ENCODE results near the gene ARID1B.

ARID1B gene

GRCh38 chr6:156832231-156832647 lies 55.1 kb downstream of the ARID1B start:
- no peak overlapping the region for H3K9ac ChIP-seq (ENCODE audit: low read length)
- no peak overlapping the region for H3K27ac ChIP-seq (ENCODE audit: low read length)

DNA sequence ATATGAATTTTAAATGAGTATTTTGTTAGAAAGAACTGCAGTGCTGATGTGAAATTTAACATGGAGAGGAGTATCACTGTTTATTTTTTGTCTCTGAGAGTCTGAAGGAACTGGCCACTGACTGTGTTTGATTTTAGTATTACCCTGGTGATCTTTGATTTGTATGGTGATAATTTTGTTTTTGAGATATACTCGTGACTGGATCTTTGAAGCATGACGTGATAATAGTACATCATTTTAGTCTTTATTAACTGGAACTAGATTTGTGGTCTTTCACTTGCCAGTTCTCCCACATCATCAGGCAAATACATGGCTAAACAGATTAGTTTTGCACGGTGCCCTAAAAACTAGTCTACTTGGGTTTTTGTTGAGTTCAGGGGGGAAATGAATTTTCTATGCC lies 55.5 kb downstream of the ARID1B start:
- no peak overlapping the region for H3K4me3 ChIP-seq (ENCODE audit: low read length)
- H3K9me3 ChIP-seq (ENCODE audit: control insufficient read depth, low read depth, low read length) = no peaks in the 10 kb centered on the region
- no peak overlapping the region for H3K27ac ChIP-seq (ENCODE audit: low read length)
- H3K27me3 ChIP-seq (ENCODE audit: control insufficient read depth, insufficient read depth, low read length) = no peaks in the 10 kb centered on the region
- no peaks in the 10 kb centered on the region for H3K36me3 ChIP-seq (ENCODE audit: control insufficient read depth, low read depth, low read length)
- H3K9ac ChIP-seq (ENCODE audit: low read length) = no peak overlapping the region
- peaks cover 15% of the 10 kb centered on the region for H3K4me1 ChIP-seq (ENCODE audit: control insufficient read depth, low read depth, low read length)

More at GRCh38 chr6:156832231-156832647, 55.1 kb downstream of the ARID1B start:
- Histone ChIP-seq H3K9me3 (ENCODE audit: control insufficient read depth, low read depth, low read length) (no peaks in the 10 kb centered on the region), H3K4me3 (ENCODE audit: low read length) (no peak overlapping the region), H3K36me3 (ENCODE audit: control insufficient read depth, low read depth, low read length) (no peaks in the 10 kb centered on the region), H3K27me3 (ENCODE audit: control insufficient read depth, insufficient read depth, low read length) (no peaks in the 10 kb centered on the region), H3K4me1 (ENCODE audit: control insufficient read depth, low read depth, low read length) (peaks cover 18% of the 10 kb centered on the region)

GRCh38 chr6:156833755-156834154 lies 56.6 kb downstream of the ARID1B start:
- Histone ChIP-seq H3K4me3 (ENCODE audit: low read length) (no peak overlapping the region), H3K9me3 (ENCODE audit: control insufficient read depth, low read depth, low read length) (no peaks in the 10 kb centered on the region), H3K36me3 (ENCODE audit: control insufficient read depth, low read depth, low read length) (no peaks in the 10 kb centered on the region), H3K4me1 (ENCODE audit: control insufficient read depth, low read depth, low read length) (peaks cover 11% of the 10 kb centered on the region), H3K27ac (ENCODE audit: low read length) (no peak overlapping the region), H3K27me3 (ENCODE audit: control insufficient read depth, insufficient read depth, low read length) (no peaks in the 10 kb centered on the region), H3K9ac (ENCODE audit: low read length) (no peak overlapping the region)

DNA sequence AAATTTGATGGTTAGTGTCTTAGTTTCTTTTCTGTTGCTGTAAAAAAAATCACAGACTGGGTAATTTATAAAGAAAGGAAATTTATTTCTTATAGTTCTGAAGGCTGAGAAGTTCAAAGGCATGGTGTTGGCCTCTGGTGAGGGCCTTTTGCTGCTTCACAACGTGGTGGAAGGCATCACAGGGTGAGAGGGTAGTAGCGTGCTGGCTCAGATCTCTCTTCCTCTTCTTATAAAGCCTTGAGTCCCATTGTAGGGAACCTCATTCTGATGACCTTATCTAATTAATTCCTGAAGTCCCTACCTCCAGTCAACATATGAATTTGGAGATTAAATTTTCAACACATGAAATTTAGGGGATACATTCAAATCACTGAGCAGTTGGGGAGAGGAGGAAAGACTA lies 62.0 kb downstream of the ARID1B start:
- H3K9ac ChIP-seq (ENCODE audit: low read length) = no peak overlapping the region
- H3K9me3 ChIP-seq (ENCODE audit: control insufficient read depth, low read depth, low read length) = no peaks in the 10 kb centered on the region
- H3K4me3 ChIP-seq (ENCODE audit: low read length) = no peak overlapping the region
- H3K36me3 ChIP-seq (ENCODE audit: control insufficient read depth, low read depth, low read length) = no peaks in the 10 kb centered on the region
- H3K4me1 ChIP-seq (ENCODE audit: control insufficient read depth, low read depth, low read length) = peaks cover 34% of the 10 kb centered on the region
- H3K27ac ChIP-seq (ENCODE audit: low read length) = no peak overlapping the region
- H3K27me3 ChIP-seq (ENCODE audit: control insufficient read depth, insufficient read depth, low read length) = no peaks in the 10 kb centered on the region

- H3K27ac ChIP-seq (ENCODE audit: low read length) = no peak overlapping the region
- H3K27me3 ChIP-seq (ENCODE audit: control insufficient read depth, insufficient read depth, low read length) = no peaks in the 10 kb centered on the region
- no peaks in the 10 kb centered on the region for H3K9me3 ChIP-seq (ENCODE audit: control insufficient read depth, low read depth, low read length)
- H3K9ac ChIP-seq (ENCODE audit: low read length) = no peak overlapping the region
- H3K4me1 ChIP-seq (ENCODE audit: control insufficient read depth, low read depth, low read length) = peaks cover 34% of the 10 kb centered on the region
- H3K4me3 ChIP-seq (ENCODE audit: low read length) = no peak overlapping the region
- no peaks in the 10 kb centered on the region for H3K36me3 ChIP-seq (ENCODE audit: control insufficient read depth, low read depth, low read length)
Observed at GRCh38 chr6:156839591-156840001, 62.4 kb downstream of the ARID1B start.

DNA sequence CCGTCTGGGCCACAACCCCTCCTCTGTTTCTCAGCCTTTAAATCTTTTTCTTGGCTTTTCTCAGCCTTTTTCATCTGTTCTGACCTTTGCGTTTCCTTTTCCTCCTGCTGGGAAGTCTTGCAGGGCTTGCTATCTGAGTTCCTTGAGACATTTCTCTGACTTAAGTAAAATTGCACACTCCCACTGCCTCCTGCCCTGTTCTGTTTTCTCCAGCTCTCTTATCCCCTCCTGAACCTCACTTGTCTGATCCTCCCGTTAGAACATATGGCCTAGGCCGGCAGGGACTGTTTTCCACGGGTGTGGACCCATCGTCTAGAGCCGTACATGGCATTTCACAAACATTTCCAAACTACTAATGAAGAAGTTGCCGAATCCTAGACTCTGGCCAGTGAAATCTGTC lies 63.0 kb downstream of the ARID1B start:
- Histone ChIP-seq H3K27ac (ENCODE audit: low read length) (no peak overlapping the region), H3K9ac (ENCODE audit: low read length) (no peak overlapping the region), H3K9me3 (ENCODE audit: control insufficient read depth, low read depth, low read length) (no peaks in the 10 kb centered on the region), H3K4me1 (ENCODE audit: control insufficient read depth, low read depth, low read length) (peaks cover 37% of the 10 kb centered on the region), H3K36me3 (ENCODE audit: control insufficient read depth, low read depth, low read length) (no peaks in the 10 kb centered on the region), H3K4me3 (ENCODE audit: low read length) (no peak overlapping the region), H3K27me3 (ENCODE audit: control insufficient read depth, insufficient read depth, low read length) (no peaks in the 10 kb centered on the region)

GRCh38 chr6:156840606-156841005 lies 63.4 kb downstream of the ARID1B start:
- Histone ChIP-seq H3K9ac (ENCODE audit: low read length) (no peak overlapping the region), H3K4me3 (ENCODE audit: low read length) (no peak overlapping the region), H3K27ac (ENCODE audit: low read length) (no peak overlapping the region), H3K27me3 (ENCODE audit: control insufficient read depth, insufficient read depth, low read length) (no peaks in the 10 kb centered on the region), H3K36me3 (ENCODE audit: control insufficient read depth, low read depth, low read length) (no peaks in the 10 kb centered on the region), H3K4me1 (ENCODE audit: control insufficient read depth, low read depth, low read length) (peaks cover 42% of the 10 kb centered on the region), H3K9me3 (ENCODE audit: control insufficient read depth, low read depth, low read length) (no peaks in the 10 kb centered on the region)

- Histone ChIP-seq H3K36me3 (ENCODE audit: control insufficient read depth, low read depth, low read length) (no peaks in the 10 kb centered on the region), H3K4me1 (ENCODE audit: control insufficient read depth, low read depth, low read length) (peaks cover 44% of the 10 kb centered on the region), H3K9me3 (ENCODE audit: control insufficient read depth, low read depth, low read length) (no peaks in the 10 kb centered on the region), H3K27me3 (ENCODE audit: control insufficient read depth, insufficient read depth, low read length) (no peaks in the 10 kb centered on the region), H3K4me3 (ENCODE audit: low read length) (no peak overlapping the region), H3K27ac (ENCODE audit: low read length) (no peak overlapping the region), H3K9ac (ENCODE audit: low read length) (no peak overlapping the region)
Observed at GRCh38 chr6:156841508-156841907, 64.3 kb downstream of the ARID1B start.

DNA sequence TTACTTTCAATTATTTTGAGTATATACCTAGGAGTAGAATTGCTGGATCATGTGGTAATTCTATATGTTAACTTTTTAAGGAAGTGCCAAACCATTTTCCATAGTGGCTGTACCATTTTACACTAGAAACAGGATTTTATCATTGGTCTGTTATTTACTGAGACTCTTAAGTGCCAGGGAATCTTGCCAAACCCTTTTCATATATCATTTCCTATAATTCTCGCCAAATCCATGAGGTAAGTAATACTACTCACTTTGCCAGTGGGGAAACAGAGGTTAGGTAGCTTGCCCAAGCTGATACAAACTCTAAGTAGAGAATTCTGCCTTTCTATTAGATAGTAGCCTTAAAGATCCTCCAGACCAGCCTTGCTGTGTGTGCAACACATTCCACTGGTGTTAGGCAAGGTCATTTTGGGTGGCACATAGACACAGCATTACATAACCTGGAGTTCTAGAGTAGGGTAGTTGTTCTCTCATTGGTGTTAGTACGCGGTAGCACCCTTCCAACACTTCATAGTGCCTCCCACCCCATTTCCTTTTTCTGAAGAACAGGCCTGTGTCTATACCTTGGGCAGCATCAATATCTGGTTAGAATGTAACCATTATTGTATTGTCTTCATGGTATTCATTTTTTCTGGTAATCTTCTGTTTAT lies 65.5 kb downstream of the ARID1B start:
- Histone ChIP-seq H3K9ac (ENCODE audit: low read length) (no peak overlapping the region), H3K36me3 (ENCODE audit: control insufficient read depth, low read depth, low read length) (no peaks in the 10 kb centered on the region), H3K9me3 (ENCODE audit: control insufficient read depth, low read depth, low read length) (no peaks in the 10 kb centered on the region), H3K27me3 (ENCODE audit: control insufficient read depth, insufficient read depth, low read length) (no peaks in the 10 kb centered on the region), H3K4me1 (ENCODE audit: control insufficient read depth, low read depth, low read length) (peaks cover 53% of the 10 kb centered on the region), H3K27ac (ENCODE audit: low read length) (no peak overlapping the region), H3K4me3 (ENCODE audit: low read length) (no peak overlapping the region)

DNA sequence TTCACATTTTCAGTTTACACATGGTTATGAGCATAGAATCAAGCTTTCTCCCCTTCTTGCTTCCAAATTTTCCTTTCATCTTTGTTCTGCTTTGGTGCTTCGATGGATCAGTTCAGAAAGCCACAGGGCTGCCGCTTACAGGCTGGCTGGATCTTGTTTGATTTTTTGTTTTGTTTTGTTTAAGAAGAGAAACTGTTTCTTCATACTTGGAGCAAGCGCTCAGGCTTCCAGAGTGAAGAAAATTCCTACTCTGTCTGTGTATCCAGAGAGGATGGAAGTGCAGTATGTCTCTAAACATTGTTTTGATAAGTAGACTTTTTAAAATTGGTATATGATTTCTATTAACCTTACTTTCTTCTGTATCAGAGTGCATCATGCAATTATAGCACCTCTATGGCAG lies 66.9 kb downstream of the ARID1B start:
- no peak overlapping the region for H3K9ac ChIP-seq (ENCODE audit: low read length)
- peaks cover 62% of the 10 kb centered on the region for H3K4me1 ChIP-seq (ENCODE audit: control insufficient read depth, low read depth, low read length)

DNA sequence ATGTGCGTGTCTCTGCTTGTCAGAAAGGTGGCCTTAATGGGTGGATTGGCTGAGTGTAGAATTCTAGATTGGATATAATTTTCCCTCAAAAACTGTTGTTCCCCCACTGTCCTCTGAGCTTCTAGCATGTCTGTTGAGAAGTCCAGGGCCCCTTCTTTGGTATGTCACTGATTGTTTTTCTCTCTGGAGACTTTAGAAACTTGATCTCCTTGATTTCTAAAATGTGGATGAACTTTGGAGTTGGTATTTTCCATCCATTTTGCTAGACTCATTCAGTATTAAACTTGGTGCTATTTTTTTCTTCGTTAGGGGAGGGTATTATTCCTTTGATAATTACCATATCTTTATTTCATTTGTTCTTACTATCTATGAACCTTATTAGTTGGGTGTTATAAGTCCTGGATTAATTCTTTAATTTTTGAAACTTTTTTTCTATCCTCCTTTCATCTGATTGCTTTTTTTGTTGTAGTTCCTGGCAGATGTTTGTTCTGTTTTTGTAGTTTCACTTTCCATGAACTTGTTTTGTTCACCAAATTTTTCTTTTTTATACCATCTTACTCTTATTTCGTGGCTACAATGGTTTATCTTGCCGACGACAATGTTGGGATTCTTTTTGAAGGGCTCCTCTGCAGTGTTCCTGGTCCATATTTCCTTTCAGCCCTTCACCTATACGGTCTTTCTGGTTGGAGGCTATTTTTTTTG lies 68.4 kb downstream of the ARID1B start:
- H3K36me3 ChIP-seq (ENCODE audit: control insufficient read depth, low read depth, low read length) = no peaks in the 10 kb centered on the region
- no peak overlapping the region for H3K27ac ChIP-seq (ENCODE audit: low read length)
- H3K27me3 ChIP-seq (ENCODE audit: control insufficient read depth, insufficient read depth, low read length) = no peaks in the 10 kb centered on the region
- H3K9me3 ChIP-seq (ENCODE audit: control insufficient read depth, low read depth, low read length) = no peaks in the 10 kb centered on the region
- peaks cover 61% of the 10 kb centered on the region for H3K4me1 ChIP-seq (ENCODE audit: control insufficient read depth, low read depth, low read length)
- H3K4me3 ChIP-seq (ENCODE audit: low read length) = no peak overlapping the region
- H3K9ac ChIP-seq (ENCODE audit: low read length) = no peak overlapping the region

More for the DNA sequence above, 66.9 kb downstream of the ARID1B start:
- H3K27ac ChIP-seq (ENCODE audit: low read length) = no peak overlapping the region
- H3K4me3 ChIP-seq (ENCODE audit: low read length) = no peak overlapping the region
- no peaks in the 10 kb centered on the region for H3K27me3 ChIP-seq (ENCODE audit: control insufficient read depth, insufficient read depth, low read length)
- no peaks in the 10 kb centered on the region for H3K36me3 ChIP-seq (ENCODE audit: control insufficient read depth, low read depth, low read length)
- no peaks in the 10 kb centered on the region for H3K9me3 ChIP-seq (ENCODE audit: control insufficient read depth, low read depth, low read length)
